ENCODE data around the gene RPL32.
"Not testable (repeated sequence)": the region's sequence is repeated elsewhere in the genome, so short reads cannot be mapped to it uniquely, and the experiment has no call there.

The RPL32 gene

DNA sequence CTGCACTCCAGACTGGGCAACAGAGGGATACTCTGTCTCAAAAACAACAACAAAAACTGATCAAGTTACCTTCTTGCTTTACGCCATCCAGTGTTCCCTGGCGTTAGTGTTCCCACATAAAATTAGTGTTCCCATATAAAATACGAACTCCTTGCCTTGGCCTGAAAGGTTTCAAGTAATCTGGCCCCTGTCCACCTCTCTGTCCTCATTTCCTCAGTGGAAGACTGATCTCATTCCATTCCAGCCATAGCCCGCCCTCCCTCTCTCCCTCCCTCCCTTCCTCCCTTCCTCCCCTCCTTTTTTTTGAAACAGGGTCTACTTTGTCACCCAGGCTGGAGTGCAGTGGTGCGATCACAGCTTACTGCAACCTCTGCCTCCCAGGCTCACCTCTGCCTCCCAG, 47.7 kb downstream of the RPL32 start:
- no peak overlapping the region for H3K27ac ChIP-seq
- TF ChIP-seq, protein P1, sequence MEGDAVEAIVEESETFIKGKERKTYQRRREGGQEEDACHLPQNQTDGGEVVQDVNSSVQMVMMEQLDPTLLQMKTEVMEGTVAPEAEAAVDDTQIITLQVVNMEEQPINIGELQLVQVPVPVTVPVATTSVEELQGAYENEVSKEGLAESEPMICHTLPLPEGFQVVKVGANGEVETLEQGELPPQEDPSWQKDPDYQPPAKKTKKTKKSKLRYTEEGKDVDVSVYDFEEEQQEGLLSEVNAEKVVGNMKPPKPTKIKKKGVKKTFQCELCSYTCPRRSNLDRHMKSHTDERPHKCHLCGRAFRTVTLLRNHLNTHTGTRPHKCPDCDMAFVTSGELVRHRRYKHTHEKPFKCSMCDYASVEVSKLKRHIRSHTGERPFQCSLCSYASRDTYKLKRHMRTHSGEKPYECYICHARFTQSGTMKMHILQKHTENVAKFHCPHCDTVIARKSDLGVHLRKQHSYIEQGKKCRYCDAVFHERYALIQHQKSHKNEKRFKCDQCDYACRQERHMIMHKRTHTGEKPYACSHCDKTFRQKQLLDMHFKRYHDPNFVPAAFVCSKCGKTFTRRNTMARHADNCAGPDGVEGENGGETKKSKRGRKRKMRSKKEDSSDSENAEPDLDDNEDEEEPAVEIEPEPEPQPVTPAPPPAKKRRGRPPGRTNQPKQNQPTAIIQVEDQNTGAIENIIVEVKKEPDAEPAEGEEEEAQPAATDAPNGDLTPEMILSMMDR (conservative IDR thresholded peaks at IDR 0.05), result no peak

DNA sequence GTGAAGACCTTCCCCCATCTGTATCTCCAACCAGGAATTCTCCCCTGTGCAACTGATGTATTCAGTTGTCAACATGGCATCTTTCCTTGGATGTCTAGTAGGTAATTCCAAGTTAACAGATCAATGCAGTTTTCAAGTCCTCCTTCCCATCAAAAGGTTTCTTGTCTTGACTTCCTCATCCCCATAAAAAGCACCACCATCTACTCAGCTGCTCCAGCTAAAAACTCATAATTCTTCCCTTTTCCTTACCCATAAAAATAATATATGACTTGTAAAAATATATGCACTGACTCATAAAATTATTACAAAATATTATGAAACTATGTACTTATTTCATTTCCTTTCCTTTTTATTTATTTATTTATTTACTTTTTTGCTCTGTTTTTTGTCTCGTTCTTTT, 49.9 kb downstream of the RPL32 start:
- TF ChIP-seq, protein P1 (conservative IDR thresholded peaks at IDR 0.05), result no peak
- H3K27ac ChIP-seq, result no peak overlapping the region

GRCh38 chr3:12787967-12788690, 53.2 kb downstream of the RPL32 start:
- not testable (repeated sequence) for H3K27ac ChIP-seq

GRCh38 chr3:12787346-12787745, 54.0 kb downstream of the RPL32 start:
- H3K27ac ChIP-seq, result not testable (repeated sequence)
- TF ChIP-seq, protein P1 (conservative IDR thresholded peaks at IDR 0.05), result 0 out of 2 replicates have a peak, but pooled peaks have one; percentile 10

GRCh38 chr3:12785096-12785495, 56.3 kb downstream of the RPL32 start:
- TF ChIP-seq, protein P1 (conservative IDR thresholded peaks at IDR 0.05), result no peak
- no peak overlapping the region for H3K27ac ChIP-seq
